NB4 (cell line): ENCODE results near the gene FAM236A.
"Not testable (repeated sequence)": the region's sequence is repeated elsewhere in the genome, so short reads cannot be mapped to it uniquely, and the experiment has no call there.

Experiments used
- DNase-seq: peaks from one replicate; pipeline ENCODE4 v3.0.0; 2010; ENCODE audit warnings: low read depth
- H3K4me3 ChIP-seq: one replicate; pipeline ENCODE4 v1.5.1; 2011; ENCODE audit warnings: mild to moderate bottlenecking, low read depth, low read length, moderate library complexity

Gene FAM236A

GRCh38 chrX:72937906-72938305, at the start of gene FAM236A:
FAM236A (plus strand) TSS chrX:72938206; CDS start chrX:72938263, 57 bp downstream.
- not testable (repeated sequence) for H3K4me3 ChIP-seq, DNase-seq

- H3K4me3 ChIP-seq, DNase-seq: not testable (repeated sequence)
Observed at GRCh38 chrX:72889740-72890139, 48.3 kb upstream of the FAM236A start.

- not testable (repeated sequence) for H3K4me3 ChIP-seq, DNase-seq
Observed at GRCh38 chrX:72912315-72912714, 25.7 kb upstream of the FAM236A start, which contains the start of gene FAM236C. FAM236C (plus strand) TSS chrX:72912615; CDS start chrX:72912715, 100 bp downstream.

GRCh38 chrX:72916096-72916495, 21.9 kb upstream of the FAM236A start:
- DNase-seq = not testable (repeated sequence)

GRCh38 chrX:72932283-72932682, 5.7 kb upstream of the FAM236A start:
- not testable (repeated sequence) for DNase-seq, H3K4me3 ChIP-seq

More at GRCh38 chrX:72916096-72916495, 21.9 kb upstream of the FAM236A start:
- not testable (repeated sequence) for H3K4me3 ChIP-seq

GRCh38 chrX:72936455-72936854, 1.6 kb upstream of the FAM236A start:
- DNase-seq, H3K4me3 ChIP-seq: not testable (repeated sequence)

GRCh38 chrX:72936882-72937455, 1.0 kb upstream of the FAM236A start:
- H3K4me3 ChIP-seq, DNase-seq: not testable (repeated sequence)

GRCh38 chrX:72942272-72942671, 4.3 kb downstream of the FAM236A start:
- H3K4me3 ChIP-seq, DNase-seq: not testable (repeated sequence)

- not testable (repeated sequence) for DNase-seq, H3K4me3 ChIP-seq
Observed at GRCh38 chrX:72943035-72943818, 5.2 kb downstream of the FAM236A start.

GRCh38 chrX:72943819-72944169, 5.8 kb downstream of the FAM236A start, which contains the start of gene DMRTC1:
DMRTC1 (minus strand) TSS chrX:72943837; CDS start chrX:72875694, 68,143 bp downstream.
- not testable (repeated sequence) for DNase-seq, H3K4me3 ChIP-seq

GRCh38 chrX:72959971-72960370, 22.0 kb downstream of the FAM236A start:
- not testable (repeated sequence) for DNase-seq, H3K4me3 ChIP-seq

- not testable (repeated sequence) for DNase-seq, H3K4me3 ChIP-seq
Observed at GRCh38 chrX:72971859-72972258, 33.9 kb downstream of the FAM236A start.

GRCh38 chrX:72974885-72975284, 36.9 kb downstream of the FAM236A start:
- not testable (repeated sequence) for H3K4me3 ChIP-seq, DNase-seq

- DNase-seq, H3K4me3 ChIP-seq: not testable (repeated sequence)
Observed at GRCh38 chrX:72980894-72981469, 43.0 kb downstream of the FAM236A start.
